Activated T-cell treated with anti-CD3 and anti-CD28 coated beads, Interleukin-2, amount 50 U/mL, for 24 hours (primary cell): Measurements from ENCODE around the gene FOXJ3.

Experiments used
- DNase-seq: peaks from one replicate; pipeline ENCODE4 v3.0.0-alpha.2; 2020
- H3K27ac Mint-ChIP-seq: 2 replicates; pipeline ENCODE4 v1.8.0; 2020; ENCODE audit warnings: mild to moderate bottlenecking, mixed read lengths
- H3K27me3 Mint-ChIP-seq: 2 replicates; pipeline ENCODE4 v1.8.0; 2020; ENCODE audit warnings: mixed read lengths
- H3K36me3 Mint-ChIP-seq: 2 replicates; pipeline ENCODE4 v1.8.0; 2020; ENCODE audit warnings: low read depth, mixed read lengths
- H3K4me1 Mint-ChIP-seq: 2 replicates; pipeline ENCODE4 v1.8.0; 2020; ENCODE audit warnings: low read depth, mixed read lengths
- H3K4me3 Mint-ChIP-seq: 2 replicates; pipeline ENCODE4 v1.8.0; 2020; ENCODE audit warnings: mild to moderate bottlenecking, moderate library complexity, mixed read lengths
- H3K9me3 Mint-ChIP-seq: 2 replicates; pipeline ENCODE4 v1.8.0; 2020; ENCODE audit warnings: mixed read lengths

Gene FOXJ3

GRCh38 chr1:42142894-42143675 is 191.9 kb downstream of the FOXJ3 start:
- Mint-ChIP-seq H3K27me3 (peaks cover 14% of the 10 kb centered on the region), H3K4me1 (peaks cover 7% of the 10 kb centered on the region), H3K9me3 (no peaks in the 10 kb centered on the region), H3K4me3 (no peak overlapping the region), H3K36me3 (no peaks in the 10 kb centered on the region), H3K27ac (no peak overlapping the region)
- DNase-seq: no peak

DNA sequence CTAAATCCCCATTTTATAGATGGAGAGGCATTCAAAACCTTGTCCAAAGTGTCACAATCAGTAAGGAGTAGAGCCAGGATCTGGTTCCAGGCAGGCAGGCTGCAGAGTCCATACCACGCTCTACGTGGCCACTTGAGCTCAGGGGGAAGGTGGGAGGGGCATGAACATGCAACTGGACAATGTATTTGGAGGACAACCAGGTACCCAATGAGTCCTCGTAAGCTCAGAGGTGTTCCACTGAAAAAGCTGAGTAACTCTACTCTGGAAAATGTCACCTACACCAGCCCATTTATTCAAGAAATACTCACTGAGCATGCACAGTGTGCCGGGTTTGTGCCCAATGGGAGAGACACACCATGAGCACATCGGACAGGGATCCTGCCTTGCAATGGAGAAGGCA is 193.1 kb downstream of the FOXJ3 start:
- no peaks in the 10 kb centered on the region for H3K36me3 Mint-ChIP-seq
- H3K9me3 Mint-ChIP-seq: no peaks in the 10 kb centered on the region
- H3K4me1 Mint-ChIP-seq: peaks cover 7% of the 10 kb centered on the region
- DNase-seq: no peak
- H3K4me3 Mint-ChIP-seq: no peak overlapping the region
- H3K27ac Mint-ChIP-seq: no peak overlapping the region
- peaks cover 14% of the 10 kb centered on the region for H3K27me3 Mint-ChIP-seq

DNA sequence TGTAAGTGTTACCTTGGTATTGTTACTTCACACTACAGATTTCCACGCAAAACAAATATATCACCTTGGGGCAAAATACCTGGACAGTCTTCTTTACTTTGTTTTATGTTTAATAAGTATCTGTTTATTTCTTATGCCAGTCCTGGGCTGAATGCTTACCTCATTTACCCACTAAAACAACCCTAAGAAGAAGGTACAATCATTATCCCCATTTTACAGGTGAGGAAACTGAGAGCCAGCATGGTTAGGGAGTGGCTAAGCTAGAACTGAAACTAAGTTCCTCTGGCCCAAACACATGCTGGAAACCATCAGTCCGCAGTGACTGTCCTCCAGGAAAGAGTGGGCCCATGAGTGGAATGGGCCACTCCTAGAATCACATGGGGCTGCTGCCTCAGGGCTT is 194.8 kb downstream of the FOXJ3 start:
- Mint-ChIP-seq H3K9me3 (no peaks in the 10 kb centered on the region), H3K36me3 (no peaks in the 10 kb centered on the region), H3K4me3 (no peak overlapping the region), H3K4me1 (peaks cover 7% of the 10 kb centered on the region), H3K27me3 (peaks cover 14% of the 10 kb centered on the region), H3K27ac (no peak overlapping the region)
- no peak for DNase-seq

DNA sequence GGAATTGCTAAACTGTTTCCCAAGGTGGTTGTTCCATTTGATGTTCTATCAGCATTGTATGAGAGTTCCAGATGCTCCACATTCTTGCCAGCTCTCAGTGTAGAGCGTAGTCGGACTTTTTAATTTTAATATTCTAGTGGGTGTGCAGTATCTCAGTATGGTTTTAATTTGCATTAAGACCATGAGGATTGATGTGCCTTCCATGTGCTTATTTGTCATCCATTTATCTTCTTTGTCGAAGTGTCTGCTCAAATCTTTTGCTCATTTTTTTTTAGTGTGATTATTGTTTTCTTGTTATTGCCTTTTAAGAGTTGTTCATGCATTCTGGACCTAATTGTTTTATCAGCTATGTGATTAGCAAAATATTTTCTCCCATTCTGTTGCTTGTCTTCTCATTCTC is 195.6 kb downstream of the FOXJ3 start:
- H3K27ac Mint-ChIP-seq: no peak overlapping the region
- peaks cover 9% of the 10 kb centered on the region for H3K27me3 Mint-ChIP-seq
- no peak overlapping the region for H3K4me3 Mint-ChIP-seq
- DNase-seq: no peak
- H3K9me3 Mint-ChIP-seq: no peaks in the 10 kb centered on the region
- H3K36me3 Mint-ChIP-seq: no peaks in the 10 kb centered on the region
- peaks cover 7% of the 10 kb centered on the region for H3K4me1 Mint-ChIP-seq

GRCh38 chr1:42138586-42138985 is 196.4 kb downstream of the FOXJ3 start:
- H3K9me3 Mint-ChIP-seq: no peaks in the 10 kb centered on the region
- no peak overlapping the region for H3K27ac Mint-ChIP-seq
- H3K4me3 Mint-ChIP-seq: no peak overlapping the region
- no peak for DNase-seq
- H3K4me1 Mint-ChIP-seq: peaks cover 6% of the 10 kb centered on the region
- H3K36me3 Mint-ChIP-seq: no peaks in the 10 kb centered on the region
- H3K27me3 Mint-ChIP-seq: peaks cover 8% of the 10 kb centered on the region

DNA sequence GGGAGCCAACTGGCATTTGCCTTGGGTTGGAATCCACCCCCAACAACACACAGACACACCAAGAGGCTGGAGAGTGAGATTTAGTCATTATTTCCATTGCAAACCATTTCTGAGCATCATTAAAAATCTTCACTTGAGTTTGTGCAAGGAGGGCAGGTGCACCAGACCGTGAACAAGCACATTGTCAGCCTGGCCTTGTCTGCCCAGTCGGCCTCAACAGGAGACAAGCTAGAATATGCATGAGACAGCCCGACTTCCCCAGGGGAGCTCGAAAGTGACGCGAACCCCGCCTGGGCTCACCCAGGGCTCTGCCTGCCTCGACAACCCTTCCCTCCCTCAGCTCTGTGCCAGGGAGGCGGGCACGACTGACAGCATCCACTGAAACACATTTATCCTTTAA is 197.3 kb downstream of the FOXJ3 start:
- no peak overlapping the region for H3K27ac Mint-ChIP-seq
- H3K9me3 Mint-ChIP-seq: no peaks in the 10 kb centered on the region
- H3K4me3 Mint-ChIP-seq: no peak overlapping the region
- peaks cover 8% of the 10 kb centered on the region for H3K27me3 Mint-ChIP-seq
- H3K36me3 Mint-ChIP-seq: no peaks in the 10 kb centered on the region
- DNase-seq: no peak
- no peaks in the 10 kb centered on the region for H3K4me1 Mint-ChIP-seq

DNA sequence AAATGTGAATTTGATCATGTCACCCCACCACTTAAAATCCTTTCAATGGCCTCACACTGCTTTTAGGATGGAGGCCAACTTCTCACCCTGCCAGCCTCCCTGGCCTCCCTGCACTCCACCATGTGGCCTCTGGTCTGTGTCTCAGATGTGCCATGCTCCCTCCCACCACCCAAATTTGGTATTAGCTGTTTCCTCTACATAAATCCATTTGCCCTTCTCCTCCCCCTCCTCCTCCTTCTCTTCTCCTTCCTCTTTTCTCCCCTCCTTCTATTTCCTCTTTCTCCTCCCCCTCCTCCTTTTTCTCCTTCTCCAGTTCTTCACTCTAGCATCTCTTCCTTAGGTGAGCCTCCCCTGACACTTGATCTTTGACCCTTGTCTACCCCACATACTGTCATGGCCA is 198.6 kb downstream of the FOXJ3 start:
- H3K27ac Mint-ChIP-seq: no peak overlapping the region
- no peaks in the 10 kb centered on the region for H3K4me1 Mint-ChIP-seq
- peaks cover 3% of the 10 kb centered on the region for H3K27me3 Mint-ChIP-seq
- H3K4me3 Mint-ChIP-seq: no peak overlapping the region
- no peak for DNase-seq
- no peaks in the 10 kb centered on the region for H3K9me3 Mint-ChIP-seq
- H3K36me3 Mint-ChIP-seq: no peaks in the 10 kb centered on the region

DNA sequence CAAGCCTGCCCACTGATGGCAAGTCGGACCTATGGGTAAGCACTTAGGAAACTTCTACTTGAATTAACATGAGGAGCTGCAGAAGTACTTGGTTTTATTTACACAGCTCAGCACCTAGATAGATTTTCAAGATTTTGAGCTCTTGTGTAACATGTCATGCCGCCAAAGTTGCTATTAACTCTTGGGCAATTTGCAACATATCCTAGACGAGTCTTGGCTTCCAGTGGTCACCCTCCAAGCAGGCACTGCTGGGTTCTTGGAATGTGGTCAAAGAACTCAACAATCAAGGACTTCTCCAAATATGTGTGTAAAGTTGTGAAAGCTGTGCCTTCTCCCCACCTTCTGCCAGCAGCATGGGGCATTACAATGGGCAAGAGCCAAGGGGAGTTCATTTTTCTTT is 199.6 kb downstream of the FOXJ3 start:
- no peaks in the 10 kb centered on the region for H3K9me3 Mint-ChIP-seq
- H3K4me1 Mint-ChIP-seq: no peaks in the 10 kb centered on the region
- DNase-seq: no peak
- no peak overlapping the region for H3K4me3 Mint-ChIP-seq
- no peaks in the 10 kb centered on the region for H3K36me3 Mint-ChIP-seq
- peaks cover 3% of the 10 kb centered on the region for H3K27me3 Mint-ChIP-seq
- H3K27ac Mint-ChIP-seq: no peak overlapping the region

DNA sequence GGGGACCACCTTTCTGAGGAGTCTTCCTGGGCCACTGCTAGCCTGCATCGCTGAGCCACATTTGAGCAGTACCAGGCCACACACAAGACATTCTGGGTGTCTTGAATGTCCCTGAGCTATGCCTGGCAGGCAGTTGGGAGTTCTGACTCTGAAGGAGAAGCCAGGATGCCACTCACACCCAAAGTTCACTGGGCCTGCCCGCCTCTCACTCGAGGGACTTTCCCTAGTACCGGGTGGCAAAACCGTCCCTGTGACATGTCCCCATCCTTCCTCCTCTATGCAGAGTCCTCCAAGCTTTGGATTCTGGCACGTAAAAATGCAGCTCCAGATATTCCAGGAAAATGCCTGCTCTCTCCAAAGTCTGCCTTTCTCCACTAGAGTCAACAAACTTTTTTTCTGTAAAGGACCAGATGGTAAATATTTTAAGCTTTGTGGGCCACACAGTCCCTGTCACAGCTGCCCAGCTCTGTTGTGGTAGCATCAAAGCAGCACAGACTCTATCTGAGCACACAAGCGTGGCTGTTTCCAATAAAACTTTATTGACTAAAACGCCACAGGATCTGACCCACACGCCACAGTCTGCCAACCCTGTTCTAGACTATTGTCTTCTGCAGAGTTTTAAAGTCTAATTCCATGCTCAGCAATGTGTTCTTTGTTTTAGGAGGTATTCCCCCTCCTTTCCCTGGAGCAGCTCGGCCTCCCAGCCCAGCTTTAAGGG is 201.1 kb downstream of the FOXJ3 start:
- H3K4me3 Mint-ChIP-seq: no peak overlapping the region
- no peaks in the 10 kb centered on the region for H3K9me3 Mint-ChIP-seq
- no peak for DNase-seq
- no peaks in the 10 kb centered on the region for H3K36me3 Mint-ChIP-seq
- H3K27ac Mint-ChIP-seq: no peak overlapping the region
- H3K4me1 Mint-ChIP-seq: no peaks in the 10 kb centered on the region
- peaks cover 3% of the 10 kb centered on the region for H3K27me3 Mint-ChIP-seq

DNA sequence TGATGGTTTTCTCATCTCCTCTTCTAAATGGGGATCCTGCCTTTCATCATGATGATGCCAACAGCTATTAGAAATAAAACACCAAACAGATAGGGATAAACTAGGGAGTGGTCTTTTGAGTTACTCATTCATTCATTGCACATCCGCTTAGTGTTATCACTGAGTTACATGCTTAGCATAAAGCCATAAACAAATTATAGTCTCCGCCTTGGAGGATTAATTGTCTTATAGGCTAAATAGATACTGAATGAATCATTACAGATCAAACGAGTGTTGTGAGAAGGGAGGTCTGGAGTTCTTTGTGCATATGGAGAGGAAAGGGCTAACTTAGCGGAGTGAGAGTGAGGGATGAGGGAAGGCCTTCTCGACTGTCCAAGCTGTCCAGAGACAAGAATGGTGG is 201.6 kb downstream of the FOXJ3 start:
- H3K9me3 Mint-ChIP-seq: no peaks in the 10 kb centered on the region
- H3K36me3 Mint-ChIP-seq: no peaks in the 10 kb centered on the region
- H3K4me1 Mint-ChIP-seq: no peaks in the 10 kb centered on the region
- H3K4me3 Mint-ChIP-seq: no peak overlapping the region
- H3K27ac Mint-ChIP-seq: no peak overlapping the region
- peaks cover 3% of the 10 kb centered on the region for H3K27me3 Mint-ChIP-seq
- DNase-seq: no peak

GRCh38 chr1:42130061-42130660 is 204.9 kb downstream of the FOXJ3 start:
- Mint-ChIP-seq H3K4me3 (no peak overlapping the region), H3K4me1 (no peaks in the 10 kb centered on the region), H3K9me3 (no peaks in the 10 kb centered on the region), H3K36me3 (no peaks in the 10 kb centered on the region), H3K27me3 (no peaks in the 10 kb centered on the region), H3K27ac (no peak overlapping the region)
- DNase-seq: no peak

GRCh38 chr1:42128964-42129363 is 206.1 kb downstream of the FOXJ3 start:
- DNase-seq: no peak
- no peak overlapping the region for H3K4me3 Mint-ChIP-seq
- H3K36me3 Mint-ChIP-seq: no peaks in the 10 kb centered on the region
- H3K27me3 Mint-ChIP-seq: no peaks in the 10 kb centered on the region
- no peak overlapping the region for H3K27ac Mint-ChIP-seq
- H3K9me3 Mint-ChIP-seq: no peaks in the 10 kb centered on the region
- no peaks in the 10 kb centered on the region for H3K4me1 Mint-ChIP-seq

DNA sequence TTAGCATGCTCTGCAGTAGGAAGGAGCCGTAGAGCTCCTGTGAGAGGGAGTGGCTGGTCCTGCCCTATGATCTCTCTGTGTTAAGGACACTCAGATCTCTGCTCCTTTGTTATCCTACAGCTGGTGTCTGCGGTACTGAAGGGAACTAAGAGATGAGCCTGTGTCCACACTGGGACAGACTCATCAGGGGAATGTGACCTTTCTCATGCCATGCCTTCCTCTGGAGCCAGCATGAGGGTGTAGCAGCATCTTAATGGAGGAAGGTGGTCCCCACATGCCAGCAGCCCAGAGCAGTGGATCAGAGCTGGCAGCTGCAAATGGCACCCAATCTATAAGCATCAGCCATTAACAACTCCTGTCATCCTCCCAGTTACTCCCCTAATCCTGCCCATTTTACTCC is 206.5 kb downstream of the FOXJ3 start:
- H3K4me1 Mint-ChIP-seq: no peaks in the 10 kb centered on the region

GRCh38 chr1:42127767-42128166 is 207.3 kb downstream of the FOXJ3 start:
- H3K27me3 Mint-ChIP-seq: peaks cover 6% of the 10 kb centered on the region
- no peaks in the 10 kb centered on the region for H3K36me3 Mint-ChIP-seq
- H3K4me1 Mint-ChIP-seq: no peaks in the 10 kb centered on the region
- no peak for DNase-seq
- H3K27ac Mint-ChIP-seq: no peak overlapping the region
- H3K4me3 Mint-ChIP-seq: no peak overlapping the region
- no peaks in the 10 kb centered on the region for H3K9me3 Mint-ChIP-seq

More for the DNA sequence above, 206.5 kb downstream of the FOXJ3 start:
- H3K9me3 Mint-ChIP-seq: no peaks in the 10 kb centered on the region
- no peaks in the 10 kb centered on the region for H3K36me3 Mint-ChIP-seq
- no peak overlapping the region for H3K4me3 Mint-ChIP-seq
- peaks cover 1% of the 10 kb centered on the region for H3K27me3 Mint-ChIP-seq
- H3K27ac Mint-ChIP-seq: no peak overlapping the region
- DNase-seq: no peak
